Endothelial cell of umbilical vein (primary cell): ENCODE data around the gene MRPL17. TPM values are rescaled to one million over a fixed set of nuclear protein-coding genes. Genes with fewer than 3 reads are reported as not detected.

ENCODE experiments used
- BruUV-seq: library from RNA; stranded (reverse); fragments of 400-500 nt; replicated peaks from 2 replicates; lab custom pipeline; 2021; lab: Mats Ljungman, UMichigan
- CTCF ChIA-PET: fragments of 300-600, 350-600 bp; sonication (Branson Sonifier 250); formaldehyde crosslinking; loops from one replicate; lab custom pipeline; 2021; ENCODE audit warnings: antibody characterized with exemption, inconsistent platforms; lab: Charles Lee
- POLR2A ChIA-PET: fragments of 300-600, 350-600 bp; sonication (Branson Sonifier 250); formaldehyde crosslinking; loops from one replicate; lab custom pipeline; 2021; ENCODE audit warnings: antibody characterized with exemption, inconsistent platforms; lab: Charles Lee
- DNase-seq: peaks from one replicate; pipeline ENCODE4 v3.0.0-alpha.2; 2011; ENCODE audit warnings: low read depth, low spot score
- FAIRE-seq: peaks from 2 replicates; lab custom pipeline; 2011; peaks lifted over from hg19 to GRCh38; lab: Jason Lieb, UNC
- H2AFZ ChIP-seq: 2 replicates; pipeline ENCODE4 v1.6.0; 2012; ENCODE audit warnings: low read depth, low read length, control low read depth, inconsistent platforms
- H3K27ac ChIP-seq: 2 replicates; pipeline ENCODE4 v1.5.1; 2011; ENCODE audit warnings: low read depth, mild to moderate bottlenecking, control low read depth, low read length, moderate library complexity; ENCODE audit not compliant: insufficient read depth
- H3K27me3 ChIP-seq, 2 experiments: 2 replicates each; pipeline versions ENCODE4 v1.6.0 to v1.6.1; 2011; ENCODE audit warnings: low read length in 2 of 2, mixed read lengths in 1 of 2; ENCODE audit not compliant: control insufficient read depth in 2 of 2, insufficient read depth in 2 of 2
- H3K36me3 ChIP-seq, 2 experiments: 2 replicates in 1 of 2; 3 replicates in 1 of 2; pipeline ENCODE4 v1.5.1; 2011; ENCODE audit warnings: low read length in 2 of 2, mild to moderate bottlenecking in 1 of 2, moderate library complexity in 1 of 2; ENCODE audit not compliant: control insufficient read depth in 2 of 2, insufficient read depth in 2 of 2; ENCODE audit errors: extremely low read depth in 1 of 2
- H3K4me1 ChIP-seq: 3 replicates; pipeline ENCODE4 v1.5.1; 2011; ENCODE audit warnings: mild to moderate bottlenecking, low read length; ENCODE audit not compliant: control insufficient read depth, insufficient read depth; ENCODE audit errors: extremely low read depth
- H3K4me2 ChIP-seq: 2 replicates; pipeline ENCODE4 v1.6.1; 2011; ENCODE audit warnings: low read length, control low read depth, mixed read lengths; ENCODE audit not compliant: insufficient read depth
- H3K4me3 ChIP-seq, 3 experiments: fragments of 200-600 bp in 1 of 3; sonication (generic), shearing (Covaris generic) in 1 of 3; replicated peaks in 1 of 3; 2 replicates each; pipeline ENCODE4 v1.5.1; 2011 to 2016; ENCODE audit warnings: control low read depth in 3 of 3, low read length in 3 of 3, mild to moderate bottlenecking in 2 of 3, inconsistent platforms in 1 of 3, low read depth in 1 of 3, moderate library complexity in 1 of 3; ENCODE audit not compliant: insufficient read depth in 1 of 3
- H3K79me2 ChIP-seq: 2 replicates; pipeline ENCODE4 v1.6.0; 2012; ENCODE audit warnings: low read length, inconsistent platforms; ENCODE audit not compliant: control insufficient read depth, insufficient read depth
- H3K9ac ChIP-seq: replicated peaks from 2 replicates; pipeline ENCODE3; 2011; ENCODE audit warnings: low read length, control low read depth; ENCODE audit not compliant: insufficient read depth; ENCODE audit errors: extremely low read depth
- H3K9me1 ChIP-seq: replicated peaks from 3 replicates; pipeline ENCODE4 v1.6.0; 2011; ENCODE audit warnings: mild to moderate bottlenecking, low read length; ENCODE audit not compliant: control insufficient read depth, insufficient read depth; ENCODE audit errors: extremely low read depth
- H3K9me3 ChIP-seq: replicated peaks from 2 replicates; pipeline ENCODE4 v1.5.1; 2012; ENCODE audit warnings: low read length, inconsistent platforms; ENCODE audit not compliant: control insufficient read depth, insufficient read depth
- H4K20me1 ChIP-seq: replicated peaks from 2 replicates; pipeline ENCODE3; 2011; ENCODE audit warnings: mild to moderate bottlenecking, low read length; ENCODE audit not compliant: control insufficient read depth, insufficient read depth; ENCODE audit errors: extremely low read depth
- EZH2 ChIP-seq: IDR thresholded peaks from 2 replicates; pipeline ENCODE4 v1.6.1; 2012; ENCODE audit warnings: borderline replicate concordance, low read depth, mild to moderate bottlenecking, moderate library complexity, low read length, inconsistent platforms; ENCODE audit not compliant: severe bottlenecking
- FOS ChIP-seq: IDR thresholded peaks from 2 replicates; pipeline ENCODE4 v1.6.1; 2011; ENCODE audit warnings: mild to moderate bottlenecking, low read length, moderate library complexity, borderline replicate concordance; ENCODE audit not compliant: insufficient read depth
- GATA2 ChIP-seq: IDR thresholded peaks from 2 replicates; pipeline ENCODE4 v1.7.0; 2011; ENCODE audit warnings: low read depth, mild to moderate bottlenecking, moderate library complexity, mixed read lengths, low read length; ENCODE audit not compliant: insufficient read length, insufficient read depth
- JUN ChIP-seq: IDR thresholded peaks from 2 replicates; pipeline ENCODE4 v1.6.1; 2011; ENCODE audit warnings: borderline replicate concordance, low read depth; ENCODE audit not compliant: insufficient read length, insufficient read depth
- MAX ChIP-seq: IDR thresholded peaks from 2 replicates; pipeline ENCODE4 v1.6.1; 2011; ENCODE audit not compliant: insufficient read depth, insufficient read length
- MYC ChIP-seq: IDR thresholded peaks from one replicate; pipeline ENCODE4 v1.6.1; 2011; ENCODE audit warnings: mild to moderate bottlenecking, low read depth, low read length
- POLR2A ChIP-seq: IDR thresholded peaks from 2 replicates; pipeline ENCODE4 v1.6.1; 2012; ENCODE audit warnings: low read depth, mild to moderate bottlenecking, control low read depth, low read length
- POLR2AphosphoS5 ChIP-seq: IDR thresholded peaks from 2 replicates; pipeline ENCODE4 v1.6.1; 2012; ENCODE audit warnings: low read depth, mild to moderate bottlenecking, control low read depth, low read length, moderate library complexity; ENCODE audit not compliant: insufficient read depth
- dilution Hi-C: fragments of 300-500 bp; cut with MboI; formaldehyde crosslinking; loops from one replicate; pipeline ENCODE4 v1.15.0; 2019; ENCODE audit warnings: low sequenced_read_pairs; ENCODE audit not compliant: extremely low pct_ligation_motif_present
- intact Hi-C: fragments of 100-400 bp; cut with micrococcal nuclease; formaldehyde crosslinking; loops from one replicate; pipeline ENCODE4 v1.10.0; 2022
- polyA plus RNA-seq, 4 experiments: library from polyadenylated mRNA; depleted of rRNA in 3 of 4; stranded (reverse) in 3 of 4; unstranded in 1 of 4; fragments of >200 nt; gene quantifications; 2 replicates each; pipeline versions ENCODE4 v1.2.1 to v1.2.3, GENCODE V29; 2011 to 2012; ENCODE audit warnings: missing spikeins in 1 of 4
- total RNA-seq: library from RNA; stranded (reverse); gene quantifications from 2 replicates; pipeline ENCODE4 v1.2.3, GENCODE V29; 2021
- TF ChIP-seq, protein P1 (sequence below), 2 donors: IDR thresholded peaks; 1 replicate in 1 of 2; 2 replicates in 1 of 2; pipeline ENCODE4 v1.5.1; 2011; ENCODE audit warnings: low read length in 2 of 2, mild to moderate bottlenecking in 2 of 2, moderate library complexity in 2 of 2, control low read depth in 1 of 2, inconsistent platforms in 1 of 2, low read depth in 1 of 2; ENCODE audit not compliant: insufficient read depth in 1 of 2; ENCODE audit errors: extremely low read depth in 1 of 2

The MRPL17 gene
- total and polyA plus RNA-seq, 2 donors (not counting 3 experiments of a cell fraction or from before 2014, with no cell fraction given), result 67.6 to 87.2 TPM

DNA sequence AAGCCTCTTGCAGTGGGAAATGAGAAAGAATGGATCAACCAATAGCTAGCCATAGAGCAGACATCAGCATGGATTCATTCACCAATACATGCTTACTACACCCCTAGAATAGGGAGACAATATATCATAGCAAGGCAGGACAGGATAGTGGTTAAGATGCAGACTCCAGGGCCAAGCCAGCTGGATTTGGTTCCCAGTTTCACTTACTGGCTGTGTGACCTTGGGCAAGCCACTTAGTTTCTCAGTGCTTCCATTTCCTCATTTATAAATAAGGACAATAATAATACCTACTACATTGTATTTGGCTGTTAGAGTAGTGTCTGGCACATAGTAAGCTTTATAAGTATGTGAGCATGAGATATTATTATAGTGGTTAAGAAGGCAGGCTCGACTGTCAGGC is 34.6 kb downstream of the MRPL17 start:
- Histone ChIP-seq H3K9me3 (no peaks in the 10 kb centered on the region), H3K79me2 (peaks cover 2% of the 10 kb centered on the region), H3K27me3 (no peaks in the 10 kb centered on the region), H4K20me1 (no peaks in the 10 kb centered on the region), H3K36me3 (no peaks in the 10 kb centered on the region), H2AFZ (no peak overlapping the region), H3K9me1 (no peaks in the 10 kb centered on the region), H3K4me1 (peaks cover 33% of the 10 kb centered on the region), H3K4me3 (no peak overlapping the region), H3K9ac (no peak overlapping the region), H3K27ac (no peak overlapping the region), H3K4me2 (no peak overlapping the region)
- DNase-seq, result no peak
- ChIA-PET CTCF (interaction anchor here (0.7 to 2.7 kb wide), 9 partner anchors 9 to 117 kb away, joined by 3 to 11 read pairs (median 3); partner anchors contain the start of genes MRPL17 and TAF10), POLR2A (no interaction called here)
- BruUV-seq, result no TSS peak
- dilution Hi-C loops, result no loop called here
- intact Hi-C loops, result no loop called here
- no peak for TF ChIP-seq FOS
- no peak for TF ChIP-seq POLR2AphosphoS5
- TF ChIP-seq JUN, result no peak
- no peak for TF ChIP-seq MYC
- TF ChIP-seq MAX, result no peak
- TF ChIP-seq EZH2, result no peak
- TF ChIP-seq POLR2A, result no peak
- no peak for TF ChIP-seq GATA2
- TF ChIP-seq, protein P1, sequence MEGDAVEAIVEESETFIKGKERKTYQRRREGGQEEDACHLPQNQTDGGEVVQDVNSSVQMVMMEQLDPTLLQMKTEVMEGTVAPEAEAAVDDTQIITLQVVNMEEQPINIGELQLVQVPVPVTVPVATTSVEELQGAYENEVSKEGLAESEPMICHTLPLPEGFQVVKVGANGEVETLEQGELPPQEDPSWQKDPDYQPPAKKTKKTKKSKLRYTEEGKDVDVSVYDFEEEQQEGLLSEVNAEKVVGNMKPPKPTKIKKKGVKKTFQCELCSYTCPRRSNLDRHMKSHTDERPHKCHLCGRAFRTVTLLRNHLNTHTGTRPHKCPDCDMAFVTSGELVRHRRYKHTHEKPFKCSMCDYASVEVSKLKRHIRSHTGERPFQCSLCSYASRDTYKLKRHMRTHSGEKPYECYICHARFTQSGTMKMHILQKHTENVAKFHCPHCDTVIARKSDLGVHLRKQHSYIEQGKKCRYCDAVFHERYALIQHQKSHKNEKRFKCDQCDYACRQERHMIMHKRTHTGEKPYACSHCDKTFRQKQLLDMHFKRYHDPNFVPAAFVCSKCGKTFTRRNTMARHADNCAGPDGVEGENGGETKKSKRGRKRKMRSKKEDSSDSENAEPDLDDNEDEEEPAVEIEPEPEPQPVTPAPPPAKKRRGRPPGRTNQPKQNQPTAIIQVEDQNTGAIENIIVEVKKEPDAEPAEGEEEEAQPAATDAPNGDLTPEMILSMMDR (IDR thresholded peaks at IDR 0.05; ENCODE audit: extremely low read depth in 1 of 2, insufficient read depth in 1 of 2, low read depth in 1 of 2, low read length in 2 of 2), result no peak
- no peak for FAIRE-seq
